NCI-H1048 (cell line): Measurements from ENCODE around the gene RIPK1.
A peak's percentile ranks its signal among the peaks of the same experiment; 100 is the strongest.
"Not testable (repeated sequence)": the region's sequence is repeated elsewhere in the genome, so short reads cannot be mapped to it uniquely, and the experiment has no call there.

Experiments
- DNase-seq: peaks from one replicate; lab custom pipeline; 2025; lab: John Stamatoyannopoulos, UW

RIPK1 gene

DNA sequence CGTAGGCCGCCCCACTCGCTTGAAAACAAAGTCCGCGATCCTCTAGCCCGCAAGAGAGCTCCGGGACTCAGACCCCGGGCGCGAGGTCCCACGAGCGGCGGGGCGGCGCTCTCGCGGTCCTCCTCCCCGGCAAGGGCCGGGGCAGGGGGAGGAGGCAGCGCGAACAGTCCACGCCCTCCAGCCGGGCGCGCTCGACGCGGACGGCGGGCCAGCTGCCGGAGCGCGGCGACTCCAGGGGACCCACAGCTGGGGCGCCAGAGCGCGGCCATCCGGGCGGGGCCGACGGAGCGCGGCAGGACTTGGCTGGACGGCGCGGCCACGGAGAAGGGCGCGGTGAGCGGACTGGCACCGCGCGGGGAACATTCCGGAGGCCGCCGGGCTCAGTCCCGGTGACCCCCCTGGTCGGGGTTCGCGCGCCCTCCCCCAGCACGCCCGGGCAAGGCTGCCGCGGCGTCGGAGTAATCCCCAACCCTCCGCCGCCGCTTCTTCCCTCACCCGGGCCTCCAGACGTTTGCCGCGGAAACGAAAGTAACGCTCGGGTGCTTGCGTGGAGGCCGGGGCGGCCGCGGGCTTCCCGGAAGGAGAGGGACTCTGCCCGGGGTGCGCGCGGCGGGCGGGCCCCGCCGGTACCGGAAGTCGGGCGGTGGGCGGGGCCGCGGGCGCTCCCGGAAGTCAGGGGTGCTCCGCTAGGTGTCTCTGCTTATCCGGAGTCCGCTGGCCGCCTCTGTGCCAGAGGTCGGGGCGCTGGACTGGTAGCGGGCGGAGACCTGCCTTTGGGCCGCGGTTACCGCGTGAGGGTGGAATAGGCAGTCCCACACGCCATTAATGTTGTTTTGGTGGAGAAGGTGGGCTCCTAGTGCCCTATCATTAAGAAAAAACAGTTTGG, at the start of gene RIPK1:
Gene RIPK1, plus strand, starts transcription at position 166 of the 886 bp plus-strand sequence. CDS start 8,330 bp downstream, outside the sequence.
- peak; percentile 58 for DNase-seq

GRCh38 chr6:3019065-3019464, 49.2 kb upstream of the RIPK1 start:
- no peak for DNase-seq

DNA sequence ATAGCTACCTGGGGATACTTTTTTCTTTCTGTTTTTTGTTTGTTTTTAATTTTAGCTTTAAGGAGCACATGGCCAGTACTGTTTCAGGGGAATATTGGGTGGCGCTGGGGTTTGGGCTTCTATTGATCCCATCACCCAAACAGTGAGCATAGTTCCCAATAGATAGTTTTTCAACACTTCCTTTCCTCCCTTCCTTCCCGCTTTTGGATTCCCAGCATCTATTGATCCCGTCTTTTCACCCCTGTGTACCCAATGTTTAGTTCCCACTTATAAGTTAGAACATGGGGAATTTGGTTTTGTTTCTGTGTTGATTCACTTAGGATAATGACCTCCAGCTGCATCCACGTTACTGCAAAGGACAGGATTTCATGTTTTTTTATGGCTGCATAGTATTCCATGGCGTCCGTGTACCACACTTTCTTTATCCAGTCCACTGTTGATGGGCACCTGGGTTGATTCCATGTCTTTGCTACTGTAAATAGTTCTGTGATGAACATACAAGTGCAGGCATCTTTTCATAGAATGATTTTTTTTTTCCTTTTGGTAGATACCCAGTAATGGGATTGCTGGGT, 48.5 kb upstream of the RIPK1 start:
- no peak for DNase-seq

DNA sequence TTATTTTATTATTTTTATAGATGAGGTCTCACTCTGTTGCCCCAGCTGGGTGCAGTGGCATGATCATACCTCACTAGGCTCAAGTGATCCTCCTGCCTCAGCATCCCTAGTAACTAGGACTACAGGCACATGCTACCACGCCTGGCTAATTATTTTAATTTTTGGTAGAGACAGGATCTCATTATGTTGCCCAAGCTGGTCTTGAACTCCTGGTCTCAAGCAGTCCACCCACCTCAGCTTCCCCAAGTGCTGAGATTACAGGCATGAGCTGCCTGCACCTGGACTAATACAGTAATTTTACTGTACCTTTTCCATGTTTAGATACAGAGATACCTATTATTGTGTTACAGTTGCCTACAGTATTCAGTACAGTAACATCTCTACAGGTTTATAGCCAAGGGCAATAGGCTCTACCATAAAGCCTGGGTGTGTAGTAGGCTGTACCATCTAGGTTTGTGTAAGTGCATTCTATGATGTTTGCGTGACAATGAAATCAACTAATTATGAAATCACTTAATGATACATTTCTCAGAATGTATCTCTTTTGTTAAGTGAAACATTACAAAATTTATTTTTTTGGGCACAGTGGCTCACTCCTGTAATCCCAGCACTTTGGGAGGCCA, 47.2 kb upstream of the RIPK1 start:
- DNase-seq, result not testable (repeated sequence)

DNA sequence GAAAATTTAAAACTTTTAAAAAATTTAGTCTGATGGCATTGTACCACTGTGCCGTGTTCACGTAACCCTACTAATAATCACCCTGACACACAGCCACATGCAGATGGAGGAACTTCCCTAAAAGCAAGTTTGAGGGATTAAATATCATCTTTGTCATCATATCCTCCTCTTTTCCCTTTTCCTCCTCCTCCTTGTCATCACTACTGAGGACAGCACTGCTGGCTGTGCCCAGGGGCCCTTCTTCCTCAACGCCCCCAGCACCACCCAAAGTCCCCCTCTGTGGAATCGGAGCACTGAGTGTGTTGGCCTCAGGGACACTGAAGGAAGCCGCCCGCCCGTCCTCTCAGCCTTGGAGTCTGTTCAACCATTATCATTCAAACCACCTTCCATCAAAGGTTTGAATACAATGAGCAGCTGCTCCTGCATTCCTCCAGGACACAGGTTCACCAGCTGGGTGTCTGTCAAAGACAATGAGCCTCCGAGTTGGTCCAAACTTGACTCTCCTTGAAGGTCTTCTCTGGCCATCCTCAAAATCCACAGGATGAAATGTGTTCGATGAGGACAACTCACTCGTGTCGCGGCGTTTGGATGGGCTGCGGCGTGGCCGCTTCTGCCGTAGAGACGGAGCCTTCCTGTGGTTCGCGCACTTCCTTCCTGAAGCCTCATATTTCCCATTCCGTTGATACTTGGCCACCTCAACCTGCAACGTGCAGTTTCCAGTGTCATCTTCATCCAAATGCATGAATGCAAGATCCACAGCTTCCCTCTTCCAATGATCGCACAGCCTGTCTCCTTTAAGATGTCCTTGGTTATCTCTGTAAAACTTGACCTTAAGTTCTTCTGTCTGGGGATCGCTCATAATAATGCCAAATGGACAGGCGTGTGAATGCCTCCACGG, 45.3 kb upstream of the RIPK1 start:
- DNase-seq, result no peak

DNA sequence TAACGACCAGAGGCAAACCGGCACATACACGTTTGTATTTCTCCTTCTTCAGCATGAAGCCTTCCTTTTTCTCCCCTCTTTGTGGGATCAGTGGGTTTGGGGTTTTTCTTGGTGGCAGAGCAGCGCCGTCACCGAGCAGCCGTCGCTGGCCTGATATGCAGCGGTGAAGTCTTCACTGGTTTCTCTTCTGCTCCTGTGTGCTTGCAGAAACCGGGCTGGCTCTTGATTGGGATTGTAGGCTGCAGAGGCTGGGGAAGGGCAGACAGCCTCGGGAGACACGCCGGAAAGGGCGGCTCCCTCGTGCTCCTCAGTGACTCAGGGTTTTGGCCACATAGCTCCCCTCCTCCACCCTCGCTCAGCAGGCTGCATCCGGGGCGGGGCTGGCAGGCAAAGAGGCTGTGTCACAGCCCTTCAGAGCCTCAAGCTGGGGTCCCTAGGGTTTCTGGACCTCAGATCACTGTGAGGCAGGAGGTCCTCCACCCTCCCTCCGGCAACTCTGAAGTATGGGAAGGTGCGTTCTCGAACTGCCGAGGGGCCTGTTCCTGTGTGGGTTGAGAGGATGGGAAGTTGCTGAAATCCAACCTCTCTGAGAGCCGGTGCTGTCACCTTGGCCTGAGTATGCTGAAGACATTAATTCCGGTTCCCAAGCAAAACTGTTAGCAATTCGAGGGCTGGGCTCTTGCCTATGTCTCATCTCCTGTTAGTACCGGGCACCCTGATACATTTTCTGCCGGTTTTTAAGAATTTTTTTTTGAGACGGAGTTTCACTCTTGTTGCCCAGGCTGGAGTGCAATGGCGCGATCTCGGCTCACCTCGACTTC, 44.4 kb upstream of the RIPK1 start:
- no peak for DNase-seq

DNA sequence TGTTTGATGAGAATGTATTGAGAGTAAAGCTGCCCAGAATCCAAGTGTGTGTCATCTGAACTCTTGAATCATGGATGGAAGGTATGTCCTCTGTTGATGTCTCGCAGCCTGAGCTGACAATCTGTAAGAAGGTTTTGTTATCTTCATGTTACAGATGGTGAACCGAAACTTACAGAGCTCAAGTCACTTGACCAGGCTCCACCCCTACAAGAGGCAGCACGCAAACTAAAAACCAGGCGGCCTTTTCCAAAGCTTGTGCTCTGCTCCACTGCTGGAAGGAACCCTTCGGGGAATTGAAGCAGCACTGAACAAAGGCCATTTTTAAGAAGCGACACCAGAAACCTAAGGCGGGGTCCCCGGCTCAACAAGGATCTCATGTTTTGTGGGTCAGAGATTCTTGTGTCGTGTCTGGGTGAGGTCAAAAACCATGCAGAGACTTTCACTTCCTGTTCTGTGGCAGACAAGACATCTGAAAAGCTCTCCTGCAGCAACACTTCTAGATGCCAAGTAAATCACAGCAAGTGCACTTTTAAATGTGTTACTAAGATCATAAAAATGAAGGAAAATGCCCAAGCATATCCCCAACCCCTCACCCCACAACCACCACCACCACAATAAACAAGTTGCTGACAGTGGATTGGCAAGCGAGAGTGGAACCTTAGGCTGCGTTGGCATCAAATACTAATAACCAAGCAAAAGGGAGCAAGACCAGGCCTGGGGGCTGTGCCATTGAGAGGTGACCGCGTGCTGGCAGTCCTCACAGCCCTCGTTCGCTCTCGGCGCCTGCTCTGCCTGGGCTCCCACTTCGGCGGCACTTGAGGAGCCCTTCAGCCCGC, 41.3 kb upstream of the RIPK1 start:
- no peak for DNase-seq

- not testable (repeated sequence) for DNase-seq
These were observed 40.1 kb upstream of the RIPK1 start for GRCh38 chr6:3028156-3028555.

DNA sequence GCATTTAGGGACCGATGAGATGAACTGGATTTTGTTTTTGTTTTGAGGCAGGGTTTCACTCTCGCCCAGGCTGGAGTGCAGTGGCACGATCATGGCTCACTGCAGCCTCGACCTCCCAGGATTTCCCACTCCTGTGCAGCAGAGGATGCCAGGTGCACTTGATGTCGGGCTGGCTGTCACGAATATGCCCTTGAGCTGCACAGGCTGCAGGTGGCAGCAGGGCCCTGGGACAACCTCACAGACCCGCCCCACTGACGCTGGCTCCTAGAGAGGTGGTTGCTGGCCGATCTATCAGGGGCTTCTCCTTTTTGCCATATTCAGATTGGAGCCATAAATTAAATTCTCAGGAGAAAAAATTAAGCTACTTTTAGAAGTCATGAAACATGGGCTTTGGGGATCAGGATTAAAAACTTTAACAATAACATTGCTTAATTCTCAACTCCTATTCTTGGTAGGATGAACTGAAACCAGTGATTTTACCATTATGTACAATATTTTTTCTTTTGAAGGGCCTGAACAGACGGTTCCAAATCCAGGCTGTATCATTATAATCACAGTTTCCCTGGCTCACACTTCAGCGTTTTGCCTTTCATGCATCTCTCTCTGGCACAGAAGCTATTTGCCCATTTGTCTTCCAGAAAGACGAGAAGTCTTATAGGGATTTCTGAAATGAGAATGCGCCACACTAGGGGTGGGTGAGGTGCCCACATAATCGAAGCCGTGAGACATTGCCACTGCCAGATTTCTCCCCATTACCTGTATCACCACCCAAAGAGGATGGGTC, 36.2 kb upstream of the RIPK1 start:
- no peak for DNase-seq

GRCh38 chr6:3032986-3033385, 35.3 kb upstream of the RIPK1 start:
- no peak for DNase-seq

- DNase-seq, result no peak
These were observed 34.6 kb upstream of the RIPK1 start for GRCh38 chr6:3033652-3034051.

DNA sequence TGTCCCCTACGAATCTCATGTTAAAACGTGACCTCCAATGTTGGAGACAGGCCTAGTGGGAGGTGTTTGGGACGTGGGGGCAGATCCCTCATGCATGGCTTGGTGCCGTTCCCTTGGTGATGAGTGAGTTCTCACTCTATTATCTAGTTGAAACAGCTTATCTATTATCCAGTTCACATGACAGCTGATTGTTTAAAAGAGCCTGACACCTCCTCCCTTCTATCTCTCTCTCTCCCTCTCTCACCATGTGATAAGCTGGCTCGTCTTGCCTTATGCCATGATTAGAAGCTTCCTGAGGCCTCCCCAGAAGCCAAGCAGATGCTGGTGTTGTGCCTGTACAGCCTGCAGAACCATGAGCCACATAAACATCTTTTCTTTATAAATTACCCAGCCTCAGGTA, 32.9 kb upstream of the RIPK1 start:
- no peak for DNase-seq

DNA sequence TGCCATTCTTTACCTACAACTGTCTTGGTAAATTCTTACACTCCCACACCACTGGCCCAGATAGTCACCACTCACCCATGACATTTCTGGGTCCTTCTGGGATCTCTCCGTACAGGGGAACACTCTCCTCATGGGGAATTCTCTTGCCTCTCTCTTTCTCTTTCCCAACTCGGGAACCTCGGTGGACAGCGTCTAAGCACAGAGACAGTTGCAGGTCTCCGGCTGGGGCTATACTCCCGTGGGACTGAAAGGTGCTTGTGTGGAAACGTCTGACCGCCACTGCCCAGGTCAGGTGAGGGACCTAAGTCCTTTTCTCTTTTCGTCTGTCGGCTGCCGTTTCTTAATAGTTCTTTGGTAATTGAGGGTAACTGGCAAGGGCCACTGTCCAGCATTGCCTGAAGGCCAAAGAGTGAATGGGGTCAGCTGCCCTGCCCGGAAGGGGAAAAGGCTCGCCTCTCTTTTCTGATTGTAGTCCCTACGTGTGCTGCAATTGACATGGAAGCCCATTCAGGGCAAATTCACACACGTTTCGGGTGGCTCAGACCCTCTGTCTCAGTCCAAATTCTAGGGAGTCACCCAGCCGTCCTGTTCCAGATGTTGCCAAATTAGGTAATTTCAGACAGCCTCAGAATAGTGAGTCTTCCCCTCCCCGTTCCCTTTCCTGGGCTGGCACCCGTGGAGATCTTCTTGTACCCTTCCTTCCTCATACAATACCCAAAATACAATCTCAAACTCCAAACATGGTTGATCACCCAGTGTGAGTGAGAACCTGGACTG, 31.2 kb upstream of the RIPK1 start:
- DNase-seq, result no peak

DNA sequence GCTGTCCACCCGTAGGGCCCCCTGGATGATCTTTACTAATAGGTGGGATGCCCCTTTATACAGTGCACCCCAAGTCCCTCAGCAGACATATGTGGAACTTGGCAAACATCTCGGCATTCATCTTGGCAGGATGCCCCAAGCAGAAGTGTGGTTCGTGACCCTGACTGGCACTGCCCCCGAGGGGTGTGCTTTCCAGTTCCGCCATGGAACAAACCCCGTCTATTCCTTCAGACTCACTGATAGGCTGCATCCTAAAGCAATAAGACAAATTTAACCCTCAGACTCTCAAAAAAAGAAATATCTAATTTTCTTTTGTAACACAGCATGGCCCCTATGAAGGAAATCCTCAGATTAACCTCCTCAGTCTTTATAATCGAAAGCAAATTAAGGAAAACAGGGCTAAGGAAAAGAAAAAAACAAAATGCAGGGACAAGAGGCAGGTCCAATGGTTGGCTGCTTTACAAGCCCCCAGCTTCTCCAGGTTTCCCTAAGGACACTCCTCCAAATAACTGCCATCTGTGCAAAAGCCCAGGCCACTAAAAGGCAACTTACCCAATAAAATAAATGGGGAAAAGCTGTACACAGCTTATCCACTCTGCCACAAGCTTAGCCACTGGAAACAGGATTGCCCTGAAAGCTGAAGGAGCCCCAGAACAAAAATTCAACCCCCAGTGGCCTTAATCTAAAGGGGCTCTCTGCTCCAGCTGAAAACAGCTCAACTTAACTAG, 30.5 kb upstream of the RIPK1 start:
- no peak for DNase-seq

DNA sequence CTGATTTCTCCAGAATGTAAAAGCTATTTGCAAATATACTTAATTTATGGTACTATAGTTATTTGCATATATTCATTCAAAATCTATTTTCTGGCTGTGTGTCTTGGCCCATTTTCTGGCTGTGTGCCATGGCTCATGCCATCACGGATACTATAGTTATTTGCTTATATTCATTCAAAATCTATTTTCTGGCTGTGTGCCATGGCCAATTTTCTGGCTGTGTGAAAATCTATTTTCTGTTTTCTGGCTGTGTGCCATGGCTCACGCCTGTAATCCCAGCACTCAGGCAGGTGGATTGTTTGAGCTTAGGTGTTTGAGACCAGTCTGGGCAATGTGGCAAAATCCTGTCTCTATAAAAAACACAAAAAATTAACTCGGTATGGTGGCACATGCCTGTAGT, 28.9 kb upstream of the RIPK1 start:
- DNase-seq, result peak; percentile 91

DNA sequence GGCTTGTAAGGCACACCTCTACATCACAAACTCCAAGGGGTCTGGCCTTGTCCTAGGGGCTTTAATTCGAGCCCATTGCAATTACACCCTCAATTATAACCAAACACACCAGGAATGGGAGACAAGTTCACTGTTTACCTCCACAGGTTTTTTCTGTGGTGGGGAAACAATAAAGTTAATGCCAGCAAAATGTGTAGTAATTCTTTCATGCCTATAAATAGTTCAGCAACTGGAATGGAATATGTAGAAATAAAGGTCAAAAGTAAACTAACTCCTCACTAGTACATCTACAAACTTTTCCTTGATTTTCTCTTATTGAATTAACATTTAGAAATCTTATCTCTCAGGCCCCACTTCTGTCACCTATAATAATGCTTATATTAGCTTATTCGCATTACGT, 27.1 kb upstream of the RIPK1 start:
- no peak for DNase-seq

GRCh38 chr6:3041606-3042005, 26.7 kb upstream of the RIPK1 start:
- no peak for DNase-seq

DNA sequence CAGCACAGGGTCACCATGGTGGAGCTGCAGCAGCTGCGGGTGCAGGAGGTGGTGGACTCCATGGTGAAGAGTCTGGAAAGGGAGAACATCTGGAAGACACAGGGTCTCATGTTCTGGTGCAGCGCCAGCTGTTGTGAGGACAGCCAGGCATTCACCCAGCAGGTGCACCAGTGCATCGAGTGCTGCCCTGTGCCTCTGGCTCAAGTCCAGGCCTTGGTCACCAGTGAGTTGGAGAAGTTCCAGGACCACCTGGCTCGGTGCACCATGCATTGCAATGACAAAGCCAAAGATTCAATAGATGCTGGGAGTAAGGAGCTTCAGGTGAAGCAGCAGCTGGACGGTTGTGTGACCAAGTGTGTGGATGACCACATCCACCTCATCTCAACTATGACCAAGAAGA, 22.9 kb upstream of the RIPK1 start:
- no peak for DNase-seq
